Endothelial cell of umbilical vein (primary cell): ENCODE results near the gene MFAP4.

Experiments used
- FOS ChIP-seq: IDR thresholded peaks from 2 replicates; pipeline ENCODE4 v1.6.1; 2011; ENCODE audit warnings: mild to moderate bottlenecking, low read length, moderate library complexity, borderline replicate concordance; ENCODE audit not compliant: insufficient read depth
- POLR2A ChIP-seq: IDR thresholded peaks from 2 replicates; pipeline ENCODE4 v1.6.1; 2012; ENCODE audit warnings: low read depth, mild to moderate bottlenecking, control low read depth, low read length
- POLR2AphosphoS5 ChIP-seq: IDR thresholded peaks from 2 replicates; pipeline ENCODE4 v1.6.1; 2012; ENCODE audit warnings: low read depth, mild to moderate bottlenecking, control low read depth, low read length, moderate library complexity; ENCODE audit not compliant: insufficient read depth
- TF ChIP-seq, protein P1 (sequence below), 2 donors: IDR thresholded peaks; 1 replicate in 1 of 2; 2 replicates in 1 of 2; pipeline ENCODE4 v1.5.1; 2011; ENCODE audit warnings: low read length in 2 of 2, mild to moderate bottlenecking in 2 of 2, moderate library complexity in 2 of 2, control low read depth in 1 of 2, inconsistent platforms in 1 of 2, low read depth in 1 of 2; ENCODE audit not compliant: insufficient read depth in 1 of 2; ENCODE audit errors: extremely low read depth in 1 of 2

DNA sequence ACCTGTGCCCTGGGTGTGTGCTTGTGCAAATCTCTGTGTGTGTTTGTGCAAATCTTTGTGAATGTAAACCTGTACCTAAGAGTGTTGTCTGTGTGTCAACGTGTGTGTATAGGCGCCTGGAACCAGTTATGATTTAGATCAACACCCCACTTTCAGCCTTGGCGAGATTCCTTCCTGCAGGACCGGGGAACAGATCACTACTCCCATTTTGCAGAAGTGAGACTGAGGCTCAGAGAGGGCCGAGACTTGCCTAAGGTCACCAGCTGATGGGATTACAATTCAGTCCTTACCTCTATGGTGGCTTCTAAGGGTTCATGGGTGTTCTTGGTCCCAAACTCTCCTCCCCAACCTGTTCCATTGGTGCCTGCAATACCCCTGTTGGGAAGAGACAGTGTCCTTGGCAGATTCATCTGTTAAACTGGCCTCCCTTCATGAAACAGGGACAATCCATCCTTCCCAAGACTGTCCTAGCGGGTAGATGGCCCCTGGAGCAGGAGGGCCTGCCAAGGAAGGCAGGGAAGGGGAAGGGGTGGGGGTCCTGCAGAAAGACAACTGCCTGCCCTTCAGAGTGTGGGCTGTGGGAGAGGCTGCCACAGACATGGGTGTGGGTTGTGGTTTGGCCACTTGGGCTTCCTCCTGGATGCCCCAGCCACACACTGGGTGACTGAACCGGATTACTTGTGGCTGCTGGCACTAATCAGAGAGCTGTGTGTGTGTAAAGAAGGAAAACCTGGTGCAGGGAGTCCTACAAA, 15.6 kb downstream of the MFAP4 start:
- TF ChIP-seq, protein P1, sequence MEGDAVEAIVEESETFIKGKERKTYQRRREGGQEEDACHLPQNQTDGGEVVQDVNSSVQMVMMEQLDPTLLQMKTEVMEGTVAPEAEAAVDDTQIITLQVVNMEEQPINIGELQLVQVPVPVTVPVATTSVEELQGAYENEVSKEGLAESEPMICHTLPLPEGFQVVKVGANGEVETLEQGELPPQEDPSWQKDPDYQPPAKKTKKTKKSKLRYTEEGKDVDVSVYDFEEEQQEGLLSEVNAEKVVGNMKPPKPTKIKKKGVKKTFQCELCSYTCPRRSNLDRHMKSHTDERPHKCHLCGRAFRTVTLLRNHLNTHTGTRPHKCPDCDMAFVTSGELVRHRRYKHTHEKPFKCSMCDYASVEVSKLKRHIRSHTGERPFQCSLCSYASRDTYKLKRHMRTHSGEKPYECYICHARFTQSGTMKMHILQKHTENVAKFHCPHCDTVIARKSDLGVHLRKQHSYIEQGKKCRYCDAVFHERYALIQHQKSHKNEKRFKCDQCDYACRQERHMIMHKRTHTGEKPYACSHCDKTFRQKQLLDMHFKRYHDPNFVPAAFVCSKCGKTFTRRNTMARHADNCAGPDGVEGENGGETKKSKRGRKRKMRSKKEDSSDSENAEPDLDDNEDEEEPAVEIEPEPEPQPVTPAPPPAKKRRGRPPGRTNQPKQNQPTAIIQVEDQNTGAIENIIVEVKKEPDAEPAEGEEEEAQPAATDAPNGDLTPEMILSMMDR (IDR thresholded peaks at IDR 0.05; ENCODE audit: extremely low read depth in 1 of 2, insufficient read depth in 1 of 2, low read depth in 1 of 2, low read length in 2 of 2), result no peak
- no peak for TF ChIP-seq POLR2AphosphoS5
- TF ChIP-seq POLR2A, result no peak
- TF ChIP-seq FOS, result no peak
